ENCODE data around the gene PKHD1.

Gene PKHD1

DNA sequence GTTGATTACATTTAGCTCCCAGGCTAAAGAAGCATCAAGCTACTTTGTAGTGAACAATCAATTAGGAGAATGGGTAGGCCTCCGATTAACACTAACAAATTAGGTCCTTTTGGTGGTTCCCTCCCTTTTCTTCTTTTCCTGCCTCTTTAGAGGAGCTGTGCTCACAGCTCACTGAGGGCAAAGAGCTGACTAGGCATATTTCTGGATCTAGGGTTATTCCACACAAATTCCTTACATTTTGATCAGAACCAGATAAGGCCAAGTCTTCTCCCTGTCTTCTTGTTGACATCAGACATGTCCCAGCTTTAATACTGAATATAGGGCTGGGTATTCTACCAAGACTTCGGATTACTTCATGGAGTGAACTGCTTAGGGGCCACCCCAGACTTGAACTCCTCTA is 119.1 kb downstream of the PKHD1 start:
- CTCF ChIA-PET: no interaction called here
- no peak for TF ChIP-seq NFRKB (IDR thresholded peaks at IDR 0.05)
- TF ChIP-seq BHLHE40 (IDR thresholded peaks at IDR 0.05; ENCODE audit: borderline replicate concordance): no peak
- TF ChIP-seq ARNT (IDR thresholded peaks at IDR 0.05): no peak
- TF ChIP-seq TARDBP (IDR thresholded peaks at IDR 0.05): no peak
- POLR2A ChIA-PET: no interaction called here
- no peak for DNase-seq (ENCODE audit: extremely low spot score)

DNA sequence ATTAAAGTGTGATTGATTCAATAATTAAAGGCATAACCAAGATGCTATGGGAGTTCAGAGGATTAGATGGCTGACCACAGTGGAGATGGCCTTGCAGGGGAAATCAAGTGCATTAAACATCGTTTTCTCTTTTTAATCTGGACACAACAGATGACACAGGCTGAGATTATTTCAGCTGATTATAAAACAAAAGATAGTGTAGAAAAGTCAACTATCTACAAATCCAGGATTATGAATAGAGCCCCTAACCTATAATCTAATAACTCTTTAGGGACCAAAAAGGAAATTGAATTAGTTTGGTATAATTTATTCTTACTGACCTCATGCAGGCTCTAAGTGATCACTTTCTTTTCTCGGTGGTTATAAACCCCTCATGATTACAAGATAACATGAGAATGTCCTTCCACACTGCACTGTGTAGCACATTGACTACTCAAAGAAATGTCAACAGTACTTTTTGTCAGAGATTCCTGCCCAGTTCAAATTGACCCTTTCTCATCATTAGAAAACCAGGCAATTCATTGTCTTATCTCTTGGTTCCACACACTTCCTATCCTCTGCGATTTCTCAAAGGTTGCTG is 122.1 kb downstream of the PKHD1 start:
- no peak for DNase-seq (ENCODE audit: extremely low spot score)
- ChIA-PET CTCF (interaction anchor here (1.5 to 1.6 kb wide), 2 partner anchors 84 to 85 kb away, joined by 3 to 6 read pairs; no protein-coding TSS in a partner anchor), POLR2A (no interaction called here)
- TF ChIP-seq, protein P1, sequence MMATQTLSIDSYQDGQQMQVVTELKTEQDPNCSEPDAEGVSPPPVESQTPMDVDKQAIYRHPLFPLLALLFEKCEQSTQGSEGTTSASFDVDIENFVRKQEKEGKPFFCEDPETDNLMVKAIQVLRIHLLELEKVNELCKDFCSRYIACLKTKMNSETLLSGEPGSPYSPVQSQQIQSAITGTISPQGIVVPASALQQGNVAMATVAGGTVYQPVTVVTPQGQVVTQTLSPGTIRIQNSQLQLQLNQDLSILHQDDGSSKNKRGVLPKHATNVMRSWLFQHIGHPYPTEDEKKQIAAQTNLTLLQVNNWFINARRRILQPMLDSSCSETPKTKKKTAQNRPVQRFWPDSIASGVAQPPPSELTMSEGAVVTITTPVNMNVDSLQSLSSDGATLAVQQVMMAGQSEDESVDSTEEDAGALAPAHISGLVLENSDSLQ (IDR thresholded peaks at IDR 0.05): no peak
- TF ChIP-seq FOXA1 (IDR thresholded peaks at IDR 0.05) (no peak), FOXK2 (IDR thresholded peaks at IDR 0.05) (no peak), SUZ12 (IDR thresholded peaks at IDR 0.05) (no peak), FOXM1 (IDR thresholded peaks at IDR 0.05; ENCODE audit: borderline replicate concordance) (no peak), SP1 (IDR thresholded peaks at IDR 0.05) (no peak), TARDBP (IDR thresholded peaks at IDR 0.05) (no peak), ZNF384 (IDR thresholded peaks at IDR 0.05) (no peak), CTBP1 (IDR thresholded peaks at IDR 0.05; ENCODE audit: borderline replicate concordance) (no peak), ARNT (IDR thresholded peaks at IDR 0.05) (no peak), LEF1 (IDR thresholded peaks at IDR 0.05; ENCODE audit: borderline replicate concordance) (no peak), L3MBTL2 (conservative IDR thresholded peaks at IDR 0.05) (no peak), NFRKB (IDR thresholded peaks at IDR 0.05) (no peak), HDGF (IDR thresholded peaks at IDR 0.05; ENCODE audit: borderline replicate concordance) (no peak), ELF4 (IDR thresholded peaks at IDR 0.05) (no peak), BHLHE40 (IDR thresholded peaks at IDR 0.05; ENCODE audit: borderline replicate concordance) (no peak)

DNA sequence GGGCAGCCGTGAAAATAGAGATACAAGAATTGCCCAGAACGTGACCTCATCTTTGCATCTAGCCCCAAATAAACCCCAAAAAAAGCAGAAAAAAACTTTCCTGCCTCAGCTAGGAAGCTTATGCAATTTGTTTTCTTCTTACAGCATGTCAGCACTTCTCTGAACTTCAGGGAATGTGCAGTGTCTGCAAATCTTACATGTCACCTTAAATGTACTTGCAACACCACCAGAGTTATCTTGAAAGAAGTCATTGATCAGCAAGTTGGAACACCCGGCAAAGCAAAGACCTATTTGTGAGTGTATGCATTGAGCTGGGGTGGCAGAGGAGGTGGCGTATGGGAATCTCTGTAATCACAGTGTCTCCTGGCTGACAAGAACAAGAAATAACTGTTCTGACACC is 123.4 kb downstream of the PKHD1 start:
- TF ChIP-seq L3MBTL2 (conservative IDR thresholded peaks at IDR 0.05): no peak
- no peak for TF ChIP-seq SP1 (IDR thresholded peaks at IDR 0.05)
- TF ChIP-seq TARDBP (IDR thresholded peaks at IDR 0.05): no peak
- TF ChIP-seq ARNT (IDR thresholded peaks at IDR 0.05): no peak
- no peak for TF ChIP-seq FOXA1 (IDR thresholded peaks at IDR 0.05)
- TF ChIP-seq FOXK2 (IDR thresholded peaks at IDR 0.05): no peak
- no peak for TF ChIP-seq HDGF (IDR thresholded peaks at IDR 0.05; ENCODE audit: borderline replicate concordance)
- no peak for TF ChIP-seq ZNF384 (IDR thresholded peaks at IDR 0.05)
- TF ChIP-seq, protein P1 (IDR thresholded peaks at IDR 0.05): no peak
- no peak for TF ChIP-seq FOXM1 (IDR thresholded peaks at IDR 0.05; ENCODE audit: borderline replicate concordance)
- no peak for TF ChIP-seq LEF1 (IDR thresholded peaks at IDR 0.05; ENCODE audit: borderline replicate concordance)
- no peak for TF ChIP-seq NFRKB (IDR thresholded peaks at IDR 0.05)
- TF ChIP-seq CTBP1 (IDR thresholded peaks at IDR 0.05; ENCODE audit: borderline replicate concordance): no peak
- no peak for TF ChIP-seq BHLHE40 (IDR thresholded peaks at IDR 0.05; ENCODE audit: borderline replicate concordance)
- TF ChIP-seq SUZ12 (IDR thresholded peaks at IDR 0.05): no peak
- no peak for TF ChIP-seq ELF4 (IDR thresholded peaks at IDR 0.05)
- ChIA-PET POLR2A (no interaction called here), CTCF (interaction anchor here (1.1 to 1.6 kb wide), 2 partner anchors 86 to 109 kb away, joined by 3 to 6 read pairs; no protein-coding TSS in a partner anchor)
- no peak for DNase-seq (ENCODE audit: extremely low spot score)

DNA sequence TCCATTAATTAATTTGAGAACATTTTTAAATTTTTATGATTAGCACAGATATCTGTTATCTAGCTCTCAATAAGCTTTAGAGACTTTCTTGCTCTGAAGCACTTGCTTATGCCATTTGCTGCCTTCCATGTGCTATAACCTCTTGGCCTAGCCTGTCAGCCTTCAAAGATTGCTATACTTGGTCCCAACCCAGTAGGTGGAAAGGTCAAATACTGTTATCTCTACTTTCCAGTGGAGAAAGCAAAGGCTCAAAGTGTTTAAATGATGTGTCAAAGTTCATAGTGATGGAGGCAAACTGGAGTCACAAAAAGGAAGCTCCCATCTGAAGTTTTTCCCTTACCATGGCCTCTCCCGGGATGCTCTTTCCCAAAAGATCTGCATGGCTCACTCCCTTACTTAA is 125.1 kb downstream of the PKHD1 start:
- ChIA-PET POLR2A (no interaction called here), CTCF (interaction anchor here (1.2 kb wide), 1 partner anchor 97 kb away, joined by 3 read pairs; no protein-coding TSS in a partner anchor)
- no peak for TF ChIP-seq L3MBTL2 (conservative IDR thresholded peaks at IDR 0.05)
- TF ChIP-seq FOXM1 (IDR thresholded peaks at IDR 0.05; ENCODE audit: borderline replicate concordance): no peak
- no peak for DNase-seq (ENCODE audit: extremely low spot score)

DNA sequence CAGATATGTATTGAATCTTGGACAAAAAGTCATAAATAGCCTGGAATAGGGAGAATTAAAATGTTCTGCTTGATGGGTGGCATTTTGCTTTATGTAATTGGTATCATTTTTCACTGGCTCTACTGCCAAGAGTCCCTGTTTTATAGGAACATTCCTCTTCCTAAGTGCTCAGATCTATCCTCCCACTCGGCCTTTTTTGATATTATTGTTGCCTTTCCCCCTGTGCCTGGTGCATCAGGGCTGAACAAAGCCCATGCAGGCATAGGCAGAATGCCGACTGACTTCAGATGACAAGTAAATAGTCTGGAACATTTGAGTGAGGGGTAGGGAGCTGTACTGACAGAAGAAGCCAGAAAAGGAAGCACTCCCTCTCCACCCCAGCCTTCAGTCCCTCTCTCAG is 127.0 kb downstream of the PKHD1 start:
- no peak for DNase-seq (ENCODE audit: extremely low spot score)
- no peak for TF ChIP-seq ARNT (IDR thresholded peaks at IDR 0.05)
- no peak for TF ChIP-seq LEF1 (IDR thresholded peaks at IDR 0.05; ENCODE audit: borderline replicate concordance)
- no peak for TF ChIP-seq FOXA1 (IDR thresholded peaks at IDR 0.05)
- TF ChIP-seq FOXK2 (IDR thresholded peaks at IDR 0.05): no peak
- no peak for TF ChIP-seq NFRKB (IDR thresholded peaks at IDR 0.05)
- no peak for TF ChIP-seq ZNF384 (IDR thresholded peaks at IDR 0.05)
- TF ChIP-seq CTBP1 (IDR thresholded peaks at IDR 0.05; ENCODE audit: borderline replicate concordance): no peak
- TF ChIP-seq HDGF (IDR thresholded peaks at IDR 0.05; ENCODE audit: borderline replicate concordance): no peak
- no peak for TF ChIP-seq L3MBTL2 (conservative IDR thresholded peaks at IDR 0.05)
- TF ChIP-seq, protein P1 (IDR thresholded peaks at IDR 0.05): no peak
- TF ChIP-seq TARDBP (IDR thresholded peaks at IDR 0.05): no peak
- ChIA-PET POLR2A (no interaction called here), CTCF (interaction anchor here (0.6 to 0.7 kb wide), 3 partner anchors 9 to 105 kb away, joined by 4 read pairs; no protein-coding TSS in a partner anchor)

DNA sequence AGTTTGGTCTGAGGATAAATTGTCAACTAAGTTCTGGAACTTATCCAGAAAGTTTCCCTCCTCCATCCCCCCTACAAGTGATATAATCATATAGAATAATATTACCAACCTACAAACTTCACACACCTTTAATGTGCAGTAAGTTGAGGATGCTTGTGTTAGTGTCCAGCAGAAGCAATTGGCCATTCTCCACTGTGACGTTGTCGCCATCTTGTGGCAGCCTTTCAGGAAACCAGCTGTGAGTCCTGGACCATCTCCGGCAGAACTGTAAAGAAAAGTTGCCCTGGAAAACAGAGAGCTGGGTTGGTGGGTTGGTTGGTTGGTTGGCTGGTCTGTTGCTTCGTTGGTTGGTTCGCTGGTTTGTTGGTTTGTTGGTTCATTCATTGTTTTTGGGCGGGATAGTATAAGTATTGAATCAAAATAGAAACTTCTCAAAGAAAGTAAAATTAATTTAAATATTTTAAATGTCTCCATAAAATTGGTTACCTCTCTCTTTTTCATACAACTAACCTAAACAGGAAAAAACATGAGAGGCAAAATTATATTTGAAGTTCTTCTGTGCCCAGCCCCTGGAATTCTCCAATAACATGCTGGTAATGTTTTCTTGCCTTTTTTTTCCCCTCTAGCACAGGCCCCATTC is 127.5 kb downstream of the PKHD1 start:
- TF ChIP-seq LEF1 (IDR thresholded peaks at IDR 0.05; ENCODE audit: borderline replicate concordance): no peak
- no peak for TF ChIP-seq FOXK2 (IDR thresholded peaks at IDR 0.05)
- no peak for TF ChIP-seq HDGF (IDR thresholded peaks at IDR 0.05; ENCODE audit: borderline replicate concordance)
- no peak for TF ChIP-seq CTBP1 (IDR thresholded peaks at IDR 0.05; ENCODE audit: borderline replicate concordance)
- no peak for TF ChIP-seq L3MBTL2 (conservative IDR thresholded peaks at IDR 0.05)
- TF ChIP-seq ZNF384 (IDR thresholded peaks at IDR 0.05): no peak
- TF ChIP-seq, protein P1 (IDR thresholded peaks at IDR 0.05): no peak
- TF ChIP-seq NFRKB (IDR thresholded peaks at IDR 0.05): no peak
- no peak for TF ChIP-seq FOXM1 (IDR thresholded peaks at IDR 0.05; ENCODE audit: borderline replicate concordance)
- TF ChIP-seq ARNT (IDR thresholded peaks at IDR 0.05): no peak
- TF ChIP-seq SUZ12 (IDR thresholded peaks at IDR 0.05): no peak
- TF ChIP-seq BHLHE40 (IDR thresholded peaks at IDR 0.05; ENCODE audit: borderline replicate concordance): no peak
- no peak for TF ChIP-seq FOXA1 (IDR thresholded peaks at IDR 0.05)
- TF ChIP-seq ELF4 (IDR thresholded peaks at IDR 0.05): no peak
- TF ChIP-seq SP1 (IDR thresholded peaks at IDR 0.05): no peak
- CTCF ChIA-PET: interaction anchor here (0.6 to 0.7 kb wide), 3 partner anchors 9 to 105 kb away, joined by 4 read pairs; no protein-coding TSS in a partner anchor
- DNase-seq (ENCODE audit: extremely low spot score): peak; percentile 69
- POLR2A ChIA-PET: no interaction called here
